ENCODE data around the gene STS.
A peak's percentile ranks its signal among the peaks of the same experiment; 100 is the strongest.

STS gene

GRCh38 chrX:7131621-7132020 is 15.9 kb upstream of the STS start:
- TF ChIP-seq Cebpa-rat (IDR thresholded peaks at IDR 0.05) = no peak
- Histone ChIP-seq H3K4me2 (no peak overlapping the region), H3K27ac (no peak overlapping the region)

DNA sequence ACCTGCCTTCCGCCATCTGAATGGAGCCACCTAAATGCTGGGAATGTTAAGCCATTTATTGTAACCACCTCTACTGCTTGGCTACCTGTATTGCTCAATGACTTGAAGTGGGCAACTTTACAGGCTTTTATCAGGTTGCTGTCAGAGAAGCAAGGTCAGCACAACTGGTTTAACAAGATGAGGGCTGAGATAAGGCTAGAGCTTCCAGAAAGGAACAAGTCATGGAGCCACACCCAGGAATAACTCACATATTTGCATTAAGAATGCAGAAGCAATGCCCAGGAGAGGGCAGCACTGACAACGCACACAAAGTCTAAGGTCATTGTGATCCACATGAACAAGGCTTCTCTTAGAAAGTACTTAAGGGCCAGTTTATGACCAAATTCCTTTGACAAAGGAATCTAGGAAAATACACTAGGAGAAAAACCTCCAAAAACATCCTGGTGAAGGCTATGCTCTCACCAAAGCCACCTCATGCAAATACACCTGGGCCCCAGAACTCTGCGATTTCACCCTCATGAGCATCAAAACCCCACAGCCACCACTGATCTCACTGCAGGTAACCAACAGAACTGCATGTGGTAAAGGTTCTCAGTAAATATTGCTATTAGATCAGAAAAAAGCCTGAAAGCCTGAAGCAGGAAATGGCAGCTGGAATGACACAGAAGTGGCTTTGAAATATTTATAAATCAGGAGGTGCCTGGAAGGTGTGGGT is 15.0 kb upstream of the STS start:
- Histone ChIP-seq H3K4me3 (no peak overlapping the region), H3K9ac (peak overlapping the region in 3 of 11 experiments; percentile 32 to 48 (median 40); a peak in 4 of 22 replicates), H4K20me1 (peaks cover 0 to 30% (median 7%) of the 10 kb centered on the region in 11 experiments; a peak in 10 of 22 replicates), H3K9me3 (replicated peaks in 1 of 11) (peaks cover 26 to 63% (median 52%) of the 10 kb centered on the region in 11 experiments), H3K4me2 (peak overlapping the region; percentile 14 to 81 (median 35); a peak in 16 of 22 replicates), H3K4me1 (peaks cover 26 to 47% (median 33%) of the 10 kb centered on the region in 10 experiments), H3K27ac (peak overlapping the region in 10 of 11 experiments; percentile 11 to 65 (median 44); a peak in 18 of 22 replicates), H3K27me3 (no peaks in the 10 kb centered on the region), H3K36me3 (peaks cover 22 to 67% (median 55%) of the 10 kb centered on the region in 11 experiments)
- no peak for TF ChIP-seq Cebpa-rat (IDR thresholded peaks at IDR 0.05)

More at GRCh38 chrX:7131621-7132020, 15.9 kb upstream of the STS start:
- Histone ChIP-seq H3K4me3 (no peak overlapping the region), H3K4me1 (peaks cover 26 to 47% (median 33%) of the 10 kb centered on the region in 10 experiments), H3K9me3 (replicated peaks in 1 of 11) (peaks cover 34 to 68% (median 60%) of the 10 kb centered on the region in 11 experiments), H4K20me1 (peaks cover 0 to 30% (median 7%) of the 10 kb centered on the region in 11 experiments; a peak in 10 of 22 replicates), H3K36me3 (peaks cover 29 to 73% (median 61%) of the 10 kb centered on the region in 11 experiments), H3K9ac (no peak overlapping the region), H3K27me3 (no peaks in the 10 kb centered on the region)

DNA sequence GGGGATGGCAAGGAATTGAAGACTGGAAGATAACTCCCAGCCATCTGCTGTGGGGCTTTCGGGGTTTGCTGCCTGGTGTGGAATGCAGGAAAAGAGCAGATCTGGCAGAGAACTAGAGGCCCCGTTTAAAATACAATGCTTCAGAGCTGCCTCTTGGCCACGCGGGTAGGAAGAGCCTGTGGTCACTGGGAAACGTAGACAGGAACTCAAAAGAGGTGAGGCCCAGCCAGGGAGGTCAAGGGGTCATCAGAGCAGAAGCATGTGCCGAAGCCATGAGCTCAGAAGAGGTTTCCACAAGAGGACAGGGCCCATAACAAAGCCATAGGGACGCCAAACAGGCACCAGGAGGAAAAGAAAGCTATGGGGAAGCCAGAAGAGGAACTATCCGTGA is 14.5 kb upstream of the STS start:
- H3K27me3 ChIP-seq = no peaks in the 10 kb centered on the region
- H3K4me2 ChIP-seq = peak overlapping the region; percentile 14 to 81 (median 35); a peak in 17 of 22 replicates
- peak overlapping the region in 4 of 11 experiments; percentile 18 to 48 (median 36); a peak in 4 of 22 replicates for H3K9ac ChIP-seq
- peaks cover 0 to 31% (median 8%) of the 10 kb centered on the region in 11 experiments; a peak in 10 of 22 replicates for H4K20me1 ChIP-seq
- H3K4me3 ChIP-seq = no peak overlapping the region
- H3K4me1 ChIP-seq = peaks cover 26 to 47% (median 33%) of the 10 kb centered on the region in 10 experiments
- no peak for TF ChIP-seq Cebpa-rat (IDR thresholded peaks at IDR 0.05)
- peak overlapping the region in 10 of 11 experiments; percentile 11 to 65 (median 44); a peak in 18 of 22 replicates for H3K27ac ChIP-seq
- peaks cover 23 to 64% (median 52%) of the 10 kb centered on the region in 11 experiments for H3K9me3 ChIP-seq (replicated peaks in 1 of 11)
- H3K36me3 ChIP-seq = peaks cover 22 to 68% (median 59%) of the 10 kb centered on the region in 11 experiments

DNA sequence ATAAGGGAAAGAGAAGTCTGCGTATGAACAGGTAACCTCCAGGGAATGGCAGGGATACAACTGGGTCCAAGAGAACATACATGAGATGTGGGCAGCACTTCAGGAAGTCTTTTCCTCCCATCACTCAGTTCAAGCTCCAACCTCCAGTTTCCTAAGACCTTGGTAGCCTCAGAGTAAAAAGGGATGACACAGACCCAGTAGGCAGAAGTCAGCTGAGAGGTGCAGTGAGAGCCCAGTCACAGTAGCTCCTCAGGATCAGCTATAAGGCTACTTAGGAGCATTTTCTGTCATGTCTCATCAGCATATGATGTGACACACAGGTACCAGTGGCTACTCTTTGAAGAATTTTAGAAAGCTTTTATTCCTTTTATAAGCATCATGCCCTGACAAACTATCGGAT is 12.5 kb upstream of the STS start:
- Histone ChIP-seq H3K36me3 (peaks cover 16 to 68% (median 56%) of the 10 kb centered on the region in 11 experiments), H3K4me3 (no peak overlapping the region), H3K9ac (no peak overlapping the region), H3K9me3 (replicated peaks in 1 of 11) (peaks cover 4 to 63% (median 44%) of the 10 kb centered on the region in 11 experiments; a peak in 21 of 22 replicates), H3K4me2 (peak overlapping the region in 4 of 11 experiments; percentile 6 to 42 (median 24); a peak in 5 of 22 replicates), H4K20me1 (peaks cover 0 to 31% (median 9%) of the 10 kb centered on the region in 11 experiments; a peak in 10 of 22 replicates), H3K27ac (no peak overlapping the region; a peak in 1 of 22 replicates), H3K27me3 (no peaks in the 10 kb centered on the region), H3K4me1 (peaks cover 26 to 47% (median 33%) of the 10 kb centered on the region in 10 experiments)
- no peak for TF ChIP-seq Cebpa-rat (IDR thresholded peaks at IDR 0.05)

DNA sequence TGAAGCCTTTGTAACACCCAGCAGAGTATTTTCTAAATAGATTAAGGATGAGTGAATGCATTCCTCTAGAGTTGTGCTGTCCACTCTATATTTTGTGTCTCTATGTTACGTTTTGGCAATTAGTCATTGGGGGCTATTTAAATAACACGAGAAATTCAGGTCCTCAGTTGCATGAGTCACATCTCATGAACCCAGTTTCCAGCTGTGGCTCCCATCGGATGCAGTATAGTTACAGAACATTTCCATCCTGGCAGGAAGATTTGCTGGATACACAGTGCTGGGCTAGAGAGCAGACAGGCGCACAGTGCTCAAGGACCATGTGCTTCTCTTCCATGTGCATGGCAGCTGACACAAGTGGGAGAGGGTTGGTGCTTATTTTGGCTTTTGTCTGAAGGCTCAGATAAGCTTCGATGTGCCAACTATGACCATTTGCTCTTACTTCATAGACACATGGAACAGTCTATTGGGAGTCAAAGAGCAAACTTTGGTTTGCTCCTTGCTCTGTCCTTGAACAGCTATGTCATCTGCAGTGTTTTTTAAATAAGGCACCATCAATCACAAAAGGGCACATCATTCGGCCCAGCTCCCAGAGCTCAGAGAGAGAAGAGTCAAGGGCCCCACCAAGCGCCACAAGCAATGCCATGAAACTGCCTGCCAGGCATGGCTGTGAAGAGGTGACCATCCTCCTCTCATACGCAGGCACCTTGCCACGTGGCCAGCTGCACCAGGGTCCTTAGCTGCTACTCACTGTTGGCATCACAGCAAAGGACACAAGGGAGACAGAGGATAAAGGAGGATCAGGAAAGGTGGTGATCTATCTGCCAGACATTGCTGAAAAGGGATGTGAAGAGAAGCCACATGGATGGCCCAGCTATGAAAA is 8.1 kb upstream of the STS start:
- Histone ChIP-seq H4K20me1 (peaks cover 0 to 19% (median 5%) of the 10 kb centered on the region in 11 experiments; a peak in 8 of 22 replicates), H3K9ac (no peak overlapping the region), H3K4me3 (no peak overlapping the region), H3K27ac (no peak overlapping the region), H3K9me3 (replicated peaks in 1 of 11) (peaks cover 0 to 63% (median 39%) of the 10 kb centered on the region in 11 experiments; a peak in 17 of 22 replicates), H3K27me3 (no peaks in the 10 kb centered on the region), H3K4me2 (no peak overlapping the region), H3K4me1 (peaks cover 15 to 31% (median 23%) of the 10 kb centered on the region in 10 experiments; a peak in 16 of 20 replicates), H3K36me3 (peaks cover 27 to 73% (median 59%) of the 10 kb centered on the region in 11 experiments)
- TF ChIP-seq Cebpa-rat (IDR thresholded peaks at IDR 0.05) = no peak

DNA sequence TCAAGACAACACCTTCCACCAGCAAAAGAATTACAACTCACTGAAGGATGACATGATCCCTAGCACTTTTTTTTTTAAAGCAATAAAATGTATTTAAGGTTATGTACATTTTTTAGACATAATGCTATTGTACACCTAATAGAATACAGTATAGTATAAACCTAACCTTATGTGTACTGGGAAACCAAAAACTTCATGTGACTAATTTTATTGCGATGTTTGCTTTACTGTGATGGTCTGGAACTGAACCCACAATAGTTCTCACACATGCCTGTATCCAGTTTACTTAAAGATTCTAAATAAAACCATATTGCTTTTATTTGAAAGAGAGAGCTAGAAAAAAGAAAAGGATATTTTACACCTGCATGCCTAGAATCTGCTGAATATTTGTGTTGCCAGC is 4.4 kb upstream of the STS start:
- Histone ChIP-seq H3K4me3 (no peak overlapping the region), H4K20me1 (peaks cover 0 to 4% (median 0%) of the 10 kb centered on the region in 11 experiments; a peak in 3 of 22 replicates), H3K27ac (no peak overlapping the region), H3K4me1 (peaks cover 20 to 40% (median 33%) of the 10 kb centered on the region in 10 experiments), H3K4me2 (no peak overlapping the region), H3K9ac (no peak overlapping the region), H3K27me3 (no peaks in the 10 kb centered on the region), H3K36me3 (peaks cover 27 to 64% (median 51%) of the 10 kb centered on the region in 11 experiments), H3K9me3 (replicated peaks in 1 of 11) (peaks cover 0 to 54% (median 37%) of the 10 kb centered on the region in 11 experiments; a peak in 17 of 22 replicates)
- no peak for TF ChIP-seq Cebpa-rat (IDR thresholded peaks at IDR 0.05)

DNA sequence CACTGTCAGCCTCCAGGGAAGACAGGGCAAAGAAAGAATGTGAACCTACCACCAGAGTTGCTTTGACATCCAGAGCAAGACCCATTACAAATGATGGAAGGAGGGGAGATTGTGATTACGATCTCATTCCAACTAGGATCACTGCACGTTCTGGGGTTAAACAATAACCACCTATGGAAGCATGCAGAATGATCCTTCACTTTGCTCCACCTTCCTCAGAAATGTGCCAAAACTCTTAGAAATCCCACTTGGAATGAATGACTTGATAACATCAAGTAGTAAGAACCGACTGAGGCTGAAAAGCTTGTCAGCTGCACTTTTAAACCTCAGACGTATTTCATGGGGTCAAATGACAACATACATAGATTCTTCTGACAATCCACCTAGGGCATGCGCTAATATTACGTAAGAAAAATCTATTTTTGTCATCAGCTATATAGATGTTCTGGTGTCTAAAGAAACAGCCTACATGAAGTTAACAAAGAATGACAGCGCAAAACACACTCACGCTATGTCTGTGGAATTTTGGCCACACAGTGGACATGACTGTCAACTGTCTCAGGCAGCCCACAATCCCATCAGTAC is 3.5 kb upstream of the STS start:
- Histone ChIP-seq H3K9me3 (replicated peaks in 1 of 11) (peaks cover 0 to 46% (median 33%) of the 10 kb centered on the region in 11 experiments; a peak in 17 of 22 replicates), H3K4me2 (peak overlapping the region in 8 of 11 experiments; percentile 6 to 90 (median 58); a peak in 12 of 22 replicates), H4K20me1 (peaks cover 0 to 4% (median 0%) of the 10 kb centered on the region in 11 experiments; a peak in 3 of 22 replicates), H3K4me3 (no peak overlapping the region), H3K27ac (peak overlapping the region in 3 of 11 experiments; percentile 21 to 44 (median 29); a peak in 2 of 22 replicates), H3K27me3 (no peaks in the 10 kb centered on the region), H3K36me3 (peaks cover 25 to 54% (median 41%) of the 10 kb centered on the region in 11 experiments), H3K9ac (no peak overlapping the region), H3K4me1 (peaks cover 20 to 45% (median 38%) of the 10 kb centered on the region in 10 experiments)
- TF ChIP-seq Cebpa-rat (IDR thresholded peaks at IDR 0.05) = no peak

GRCh38 chrX:7145454-7145853 is 2.1 kb upstream of the STS start:
- Histone ChIP-seq H3K9ac (peak overlapping the region in 1 of 11 experiments; percentile 36; a peak in 2 of 22 replicates), H3K36me3 (peaks cover 14 to 40% (median 28%) of the 10 kb centered on the region in 11 experiments; a peak in 21 of 22 replicates), H4K20me1 (peaks cover 0 to 4% (median 0%) of the 10 kb centered on the region in 11 experiments; a peak in 2 of 22 replicates), H3K9me3 (replicated peaks in 1 of 11) (peaks cover 0 to 35% (median 22%) of the 10 kb centered on the region in 11 experiments; a peak in 16 of 22 replicates), H3K27me3 (no peaks in the 10 kb centered on the region), H3K4me3 (peak overlapping the region in 1 of 10 experiments; percentile 5; a peak in 1 of 20 replicates), H3K4me2 (peak overlapping the region; percentile 33 to 92 (median 87); a peak in 19 of 22 replicates), H3K27ac (peak overlapping the region in 7 of 11 experiments; percentile 5 to 100 (median 30); a peak in 10 of 22 replicates), H3K4me1 (peaks cover 20 to 59% (median 41%) of the 10 kb centered on the region in 10 experiments)
- no peak for TF ChIP-seq Cebpa-rat (IDR thresholded peaks at IDR 0.05)

Data from BLaER1 treated with 17β-estradiol and CSF1 and Interleukin-3, amounts not matched to agents 10 nM and 100 nM (cell line).